HepG2 (cell line): Measurements from ENCODE around the gene PIGW. TPM values are rescaled to one million over a fixed set of nuclear protein-coding genes. Genes with fewer than 3 reads are reported as not detected.

ENCODE experiments used
- ASH2L ChIP-seq: fragments of 300-600, 200-600 bp; sonication (generic); IDR thresholded peaks from 2 replicates; pipeline ENCODE4 v1.7.0; 2017; ENCODE audit warnings: low read depth, mild to moderate bottlenecking, moderate library complexity, mixed read lengths, low read length; ENCODE audit not compliant: insufficient read length
- ATF6 ChIP-seq: sonication (generic); formaldehyde crosslinking; conservative IDR thresholded peaks from 2 replicates; pipeline ENCODE4 v1.4.0; 2020; ENCODE audit warnings: missing genetic modification reagents
- BRCA1 ChIP-seq: sonication (generic); formaldehyde crosslinking; IDR thresholded peaks from 2 replicates; pipeline ENCODE4 v1.4.0; 2020; ENCODE audit warnings: missing genetic modification reagents
- BRD4 ChIP-seq: sonication (generic); formaldehyde crosslinking; IDR thresholded peaks from 2 replicates; pipeline ENCODE4 v1.4.0; 2020; ENCODE audit warnings: missing genetic modification reagents
- CAMTA2 ChIP-seq: sonication (generic); formaldehyde crosslinking; IDR thresholded peaks from 2 replicates; pipeline ENCODE4 v1.4.0; 2020; ENCODE audit warnings: mild to moderate bottlenecking, missing genetic modification reagents, borderline replicate concordance
- HHEX ChIP-seq: IDR thresholded peaks from 2 replicates; pipeline ENCODE4 v1.6.1; 2016; ENCODE audit warnings: control low read depth
- IRX3 ChIP-seq: sonication (generic); formaldehyde crosslinking; IDR thresholded peaks from 2 replicates; pipeline ENCODE4 v1.8.1; 2023; ENCODE audit warnings: mild to moderate bottlenecking, low read depth, missing genetic modification reagents, borderline replicate concordance
- KLF13 ChIP-seq: sonication (generic); formaldehyde crosslinking; IDR thresholded peaks from 2 replicates; pipeline ENCODE4 v1.4.0; 2020; ENCODE audit warnings: mild to moderate bottlenecking, missing genetic modification reagents
- MEIS1 ChIP-seq: sonication (generic); formaldehyde crosslinking; IDR thresholded peaks from 2 replicates; pipeline ENCODE4 v1.9.0; 2021; ENCODE audit warnings: mild to moderate bottlenecking, missing genetic modification reagents, moderate library complexity, borderline replicate concordance
- PHF5A ChIP-seq: IDR thresholded peaks from one replicate; pipeline ENCODE4 v1.6.1; 2018; ENCODE audit warnings: low read depth, missing genetic modification reagents; ENCODE audit not compliant: unreplicated experiment
- POGK ChIP-seq: sonication (generic); formaldehyde crosslinking; conservative IDR thresholded peaks from 2 replicates; pipeline ENCODE4 v1.8.0; 2022; ENCODE audit warnings: mild to moderate bottlenecking, moderate library complexity, missing genetic modification reagents
- RORA ChIP-seq: sonication (generic); formaldehyde crosslinking; IDR thresholded peaks from 2 replicates; pipeline ENCODE4 v1.5.0; 2020; ENCODE audit warnings: mild to moderate bottlenecking, missing genetic modification reagents, moderate library complexity
- SIN3A ChIP-seq: IDR thresholded peaks from 2 replicates; pipeline ENCODE4 v1.6.1; 2011; ENCODE audit warnings: low read depth, mild to moderate bottlenecking, control low read depth, low read length, borderline replicate concordance
- STAT5B ChIP-seq: sonication (generic); formaldehyde crosslinking; IDR thresholded peaks from 2 replicates; pipeline ENCODE4 v1.4.0; 2020; ENCODE audit warnings: missing genetic modification reagents
- ZBTB21 ChIP-seq: sonication (generic); formaldehyde crosslinking; IDR thresholded peaks from 2 replicates; pipeline ENCODE4 v1.4.0; 2020; ENCODE audit warnings: missing genetic modification reagents
- ZMYM2 ChIP-seq: sonication (generic); formaldehyde crosslinking; IDR thresholded peaks from 2 replicates; pipeline ENCODE4 v1.8.0; 2022; ENCODE audit warnings: mild to moderate bottlenecking, missing genetic modification reagents
- ZNF101 ChIP-seq: sonication (generic); formaldehyde crosslinking; IDR thresholded peaks from 2 replicates; pipeline ENCODE4 v1.4.0; 2020; ENCODE audit warnings: mild to moderate bottlenecking, low read depth, missing genetic modification reagents, borderline replicate concordance
- ZNF577 ChIP-seq: sonication (generic); formaldehyde crosslinking; IDR thresholded peaks from 2 replicates; pipeline ENCODE4 v1.4.0; 2020; ENCODE audit warnings: mild to moderate bottlenecking, low read depth, missing genetic modification reagents, borderline replicate concordance
- ZNF709 ChIP-seq: sonication (generic); formaldehyde crosslinking; IDR thresholded peaks from 2 replicates; pipeline ENCODE4 v1.5.0; 2020; ENCODE audit warnings: mild to moderate bottlenecking, missing genetic modification reagents
- polyA plus RNA-seq, 8 experiments: library from polyadenylated mRNA; depleted of rRNA in 3 of 8; stranded (reverse) in 7 of 8; unstranded in 1 of 8; fragments of >200 nt; fragmentation: Illumina TruSeq in 4 of 8; extraction: Trizol in 4 of 8; gene quantifications; 2 replicates each; pipeline versions ENCODE4 v1.2.1 to v1.2.3, GENCODE V29; 2011 to 2016; ENCODE audit warnings: low read depth in 4 of 8, missing spikeins in 1 of 8, mixed read lengths in 1 of 8; ENCODE audit not compliant: insufficient read depth in 1 of 8
- total RNA-seq, 5 experiments: library from RNA; depleted of rRNA; stranded (reverse); fragments of >200 nt; fragmentation: Illumina TruSeq; extraction: Trizol; gene quantifications; 2 replicates each; pipeline ENCODE4 v1.2.3, GENCODE V29; 2016; ENCODE audit warnings: low read depth in 1 of 5
- TF ChIP-seq, protein P1 (sequence below): sonication (generic); formaldehyde crosslinking; IDR thresholded peaks from 2 replicates; pipeline ENCODE4 v1.8.1; 2022; ENCODE audit warnings: low read depth, mild to moderate bottlenecking, missing genetic modification reagents
- TF ChIP-seq, protein P2 (sequence below): conservative IDR thresholded peaks from 2 replicates; pipeline ENCODE4 v1.6.1; 2018; ENCODE audit warnings: missing genetic modification reagents

The PIGW gene
- total and polyA plus RNA-seq, 2 of the 13 experiments (the other 11 are each of a cell fraction or from before 2014, with no cell fraction given): 9.0 to 24.0 TPM

- TF ChIP-seq, protein P1, sequence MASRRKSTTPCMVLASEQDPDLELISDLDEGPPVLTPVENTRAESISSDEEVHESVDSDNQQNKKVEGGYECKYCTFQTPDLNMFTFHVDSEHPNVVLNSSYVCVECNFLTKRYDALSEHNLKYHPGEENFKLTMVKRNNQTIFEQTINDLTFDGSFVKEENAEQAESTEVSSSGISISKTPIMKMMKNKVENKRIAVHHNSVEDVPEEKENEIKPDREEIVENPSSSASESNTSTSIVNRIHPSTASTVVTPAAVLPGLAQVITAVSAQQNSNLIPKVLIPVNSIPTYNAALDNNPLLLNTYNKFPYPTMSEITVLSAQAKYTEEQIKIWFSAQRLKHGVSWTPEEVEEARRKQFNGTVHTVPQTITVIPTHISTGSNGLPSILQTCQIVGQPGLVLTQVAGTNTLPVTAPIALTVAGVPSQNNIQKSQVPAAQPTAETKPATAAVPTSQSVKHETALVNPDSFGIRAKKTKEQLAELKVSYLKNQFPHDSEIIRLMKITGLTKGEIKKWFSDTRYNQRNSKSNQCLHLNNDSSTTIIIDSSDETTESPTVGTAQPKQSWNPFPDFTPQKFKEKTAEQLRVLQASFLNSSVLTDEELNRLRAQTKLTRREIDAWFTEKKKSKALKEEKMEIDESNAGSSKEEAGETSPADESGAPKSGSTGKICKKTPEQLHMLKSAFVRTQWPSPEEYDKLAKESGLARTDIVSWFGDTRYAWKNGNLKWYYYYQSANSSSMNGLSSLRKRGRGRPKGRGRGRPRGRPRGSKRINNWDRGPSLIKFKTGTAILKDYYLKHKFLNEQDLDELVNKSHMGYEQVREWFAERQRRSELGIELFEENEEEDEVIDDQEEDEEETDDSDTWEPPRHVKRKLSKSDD: no peak
- TF ChIP-seq ATF6 (CRISPR knock-in tag): no peak
- TF ChIP-seq BRD4 (CRISPR knock-in tag): peak; percentile 35; the same call in 1 of the 2 replicates
- TF ChIP-seq POGK (CRISPR knock-in tag): peak; percentile 92; the same call in 1 of the 2 replicates
- no peak for TF ChIP-seq RORA
- TF ChIP-seq ZMYM2 (CRISPR knock-in tag): no peak; the same call in 1 of the 2 replicates
- TF ChIP-seq MEIS1 (CRISPR knock-in tag): peak; percentile 54
- peak; percentile 61; the same call in 1 of the 2 replicates for TF ChIP-seq ZNF709 (CRISPR knock-in tag)
- TF ChIP-seq, protein P2, sequence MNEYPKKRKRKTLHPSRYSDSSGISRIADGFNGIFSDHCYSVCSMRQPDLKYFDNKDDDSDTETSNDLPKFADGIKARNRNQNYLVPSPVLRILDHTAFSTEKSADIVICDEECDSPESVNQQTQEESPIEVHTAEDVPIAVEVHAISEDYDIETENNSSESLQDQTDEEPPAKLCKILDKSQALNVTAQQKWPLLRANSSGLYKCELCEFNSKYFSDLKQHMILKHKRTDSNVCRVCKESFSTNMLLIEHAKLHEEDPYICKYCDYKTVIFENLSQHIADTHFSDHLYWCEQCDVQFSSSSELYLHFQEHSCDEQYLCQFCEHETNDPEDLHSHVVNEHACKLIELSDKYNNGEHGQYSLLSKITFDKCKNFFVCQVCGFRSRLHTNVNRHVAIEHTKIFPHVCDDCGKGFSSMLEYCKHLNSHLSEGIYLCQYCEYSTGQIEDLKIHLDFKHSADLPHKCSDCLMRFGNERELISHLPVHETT (CRISPR knock-in tag): no peak
- 0 out of 2 replicates have a peak, but pooled peaks have one; percentile 21 for TF ChIP-seq ZNF577 (CRISPR knock-in tag)
- peak; percentile 45; the same call in 1 of the 2 replicates for TF ChIP-seq ZBTB21
- TF ChIP-seq BRCA1 (CRISPR knock-in tag): peak; percentile 77; the same call in 1 of the 2 replicates
- no peak for TF ChIP-seq STAT5B (CRISPR knock-in tag)
- TF ChIP-seq ZNF101 (CRISPR knock-in tag): peak; percentile 85; the same call in 1 of the 2 replicates
- TF ChIP-seq IRX3 (CRISPR knock-in tag): no peak
- TF ChIP-seq CAMTA2 (CRISPR knock-in tag): peak; percentile 82; the same call in 1 of the 2 replicates
- TF ChIP-seq SIN3A: peak; percentile 68; the same call in 1 of the 2 replicates
- no peak for TF ChIP-seq HHEX (CRISPR knock-in tag)
- TF ChIP-seq KLF13: no peak
- TF ChIP-seq ASH2L: peak; percentile 76
- no peak for TF ChIP-seq PHF5A
Measured at GRCh38 chr17:36534840-36535668, at the start of gene PIGW, which contains the start of gene MYO19 (continued).
